ENCODE results near the gene NET1.

GRCh38 chr10:5469353-5470061, 57.1 kb downstream of the NET1 start:
- TF ChIP-seq, protein P1, sequence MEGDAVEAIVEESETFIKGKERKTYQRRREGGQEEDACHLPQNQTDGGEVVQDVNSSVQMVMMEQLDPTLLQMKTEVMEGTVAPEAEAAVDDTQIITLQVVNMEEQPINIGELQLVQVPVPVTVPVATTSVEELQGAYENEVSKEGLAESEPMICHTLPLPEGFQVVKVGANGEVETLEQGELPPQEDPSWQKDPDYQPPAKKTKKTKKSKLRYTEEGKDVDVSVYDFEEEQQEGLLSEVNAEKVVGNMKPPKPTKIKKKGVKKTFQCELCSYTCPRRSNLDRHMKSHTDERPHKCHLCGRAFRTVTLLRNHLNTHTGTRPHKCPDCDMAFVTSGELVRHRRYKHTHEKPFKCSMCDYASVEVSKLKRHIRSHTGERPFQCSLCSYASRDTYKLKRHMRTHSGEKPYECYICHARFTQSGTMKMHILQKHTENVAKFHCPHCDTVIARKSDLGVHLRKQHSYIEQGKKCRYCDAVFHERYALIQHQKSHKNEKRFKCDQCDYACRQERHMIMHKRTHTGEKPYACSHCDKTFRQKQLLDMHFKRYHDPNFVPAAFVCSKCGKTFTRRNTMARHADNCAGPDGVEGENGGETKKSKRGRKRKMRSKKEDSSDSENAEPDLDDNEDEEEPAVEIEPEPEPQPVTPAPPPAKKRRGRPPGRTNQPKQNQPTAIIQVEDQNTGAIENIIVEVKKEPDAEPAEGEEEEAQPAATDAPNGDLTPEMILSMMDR (conservative IDR thresholded peaks at IDR 0.05) = no peak
- no peak for TF ChIP-seq ZFX (IDR thresholded peaks at IDR 0.05)

Data from C4-2B (cell line).